HCT116 (cell line): ENCODE results near the gene PCDHB14. TPM values are rescaled to one million over a fixed set of nuclear protein-coding genes. Genes with fewer than 3 reads are reported as not detected.

Experiments used
- ATAC-seq: fragments of 200-7000 bp; cut with Tn5 transposase; 2 replicates; pipeline ENCODE4 v1.9.1; 2020; ENCODE audit warnings: mild to moderate bottlenecking, moderate library complexity
- BruUV-seq: library from RNA; stranded (reverse); fragments of 400-500 nt; replicated peaks from 2 replicates; lab custom pipeline; 2021; lab: Mats Ljungman, UMichigan
- CTCF ChIA-PET: fragments of 300-600 bp; sonication (Branson Sonifier 250); formaldehyde crosslinking; loops from one replicate; lab custom pipeline; 2021; ENCODE audit warnings: antibody characterized with exemption; lab: Charles Lee
- POLR2A ChIA-PET: fragments of 300-600, 350-600 bp; sonication (Branson Sonifier 250); formaldehyde crosslinking; loops from one replicate; lab custom pipeline; 2021; ENCODE audit warnings: antibody characterized with exemption; lab: Charles Lee
- RAD21 ChIA-PET, 2 experiments: fragments of 300-600 bp; sonication (Branson Sonifier 250); formaldehyde crosslinking; loops; one replicate each; lab custom pipeline; 2023; ENCODE audit warnings: low total read pairs in 2 of 2; ENCODE audit not compliant: uncharacterized antibody in 2 of 2, unreplicated experiment in 2 of 2, low non-redundant PET in 1 of 2; lab: Charles Lee
- DNase-seq: peaks from one replicate; pipeline ENCODE4 v3.0.0-alpha.2; 2010; ENCODE audit warnings: low read depth, low spot score
- H2AFZ ChIP-seq: fragments of 200-600 bp; shearing (Covaris generic), sonication (generic); 2 replicates; pipeline ENCODE4 v1.6.1; 2017; ENCODE audit warnings: low read depth, mixed run types, mixed read lengths, antibody characterized with exemption, low read length; ENCODE audit not compliant: poor library complexity, severe bottlenecking
- H3K27ac ChIP-seq: 2 replicates; pipeline ENCODE4 v1.5.1; 2012; ENCODE audit warnings: low read depth, low read length
- H3K27me3 ChIP-seq: fragments of 200-600 bp; sonication (generic); 2 replicates; pipeline ENCODE4 v1.6.1; 2016; ENCODE audit warnings: mixed run types, low read length, mixed read lengths; ENCODE audit not compliant: insufficient read depth
- H3K36me3 ChIP-seq, 2 experiments: fragments of 200-500 bp in 1 of 2; fragments of 200-600 bp in 1 of 2; sonication (Bioruptor generic) in 1 of 2; sonication (generic) in 1 of 2; 2 replicates each; pipeline versions ENCODE4 v1.5.1 to v1.6.1; 2014 to 2016; ENCODE audit warnings: low read length in 2 of 2, inconsistent platforms in 1 of 2, mixed read lengths in 1 of 2, mixed run types in 1 of 2; ENCODE audit not compliant: insufficient read depth in 2 of 2, control insufficient read depth in 1 of 2
- H3K4me1 ChIP-seq, 2 experiments: fragments of 200-600 bp in 1 of 2; sonication (generic) in 1 of 2; 2 replicates each; pipeline versions ENCODE4 v1.5.1 to v1.6.1; 2012 to 2017; ENCODE audit warnings: low read length in 2 of 2, inconsistent platforms in 1 of 2, mild to moderate bottlenecking in 1 of 2, mixed read lengths in 1 of 2, mixed run types in 1 of 2, moderate library complexity in 1 of 2; ENCODE audit not compliant: insufficient read depth in 2 of 2, control insufficient read depth in 1 of 2
- H3K4me2 ChIP-seq: fragments of 200-600 bp; sonication (generic); 2 replicates; pipeline ENCODE4 v1.6.1; 2017; ENCODE audit warnings: mixed run types, low read length, mixed read lengths
- H3K4me3 ChIP-seq, 2 experiments: fragments of 200-600 bp in 1 of 2; sonication (generic) in 1 of 2; replicated peaks in 1 of 2; 2 replicates each; pipeline ENCODE4 v1.5.1; 2011 to 2016; ENCODE audit warnings: low read length in 2 of 2, control low read depth in 1 of 2, low read depth in 1 of 2, mild to moderate bottlenecking in 1 of 2, mixed read lengths in 1 of 2, mixed run types in 1 of 2
- H3K79me2 ChIP-seq: fragments of 200-600 bp; sonication (generic); 2 replicates; pipeline ENCODE4 v1.6.1; 2017; ENCODE audit warnings: mild to moderate bottlenecking, mixed run types, low read length, moderate library complexity, mixed read lengths; ENCODE audit not compliant: insufficient read depth
- H3K9ac ChIP-seq: fragments of 200-600 bp; sonication (generic); 2 replicates; pipeline ENCODE4 v1.6.1; 2016; ENCODE audit warnings: low read length, mixed read lengths
- H3K9me2 ChIP-seq: fragments of 200-600 bp; sonication (generic), shearing (Covaris generic); 2 replicates; pipeline ENCODE4 v1.6.1; 2017; ENCODE audit warnings: mixed run types, mild to moderate bottlenecking, moderate library complexity; ENCODE audit not compliant: insufficient read depth
- H3K9me3 ChIP-seq, 2 experiments: fragments of 200-500 bp in 1 of 2; fragments of 200-600 bp in 1 of 2; sonication (Bioruptor generic) in 1 of 2; sonication (generic) in 1 of 2; 2 replicates each; pipeline ENCODE4 v1.6.1; 2014 to 2017; ENCODE audit warnings: low read length in 2 of 2, mixed read lengths in 2 of 2, inconsistent platforms in 1 of 2, low read depth in 1 of 2, mild to moderate bottlenecking in 1 of 2, mixed run types in 1 of 2, moderate library complexity in 1 of 2; ENCODE audit not compliant: control insufficient read depth in 1 of 2, insufficient read depth in 1 of 2
- H4K20me1 ChIP-seq: fragments of 200-600 bp; sonication (generic), shearing (Covaris generic); 2 replicates; pipeline ENCODE4 v1.6.1; 2017; ENCODE audit warnings: mixed run types, mild to moderate bottlenecking, moderate library complexity; ENCODE audit not compliant: insufficient read depth
- REST ChIP-seq: IDR thresholded peaks from 2 replicates; pipeline ENCODE4 v1.6.1; 2012; ENCODE audit warnings: low read depth
- SIN3A ChIP-seq: IDR thresholded peaks from 2 replicates; pipeline ENCODE4 v1.6.1; 2012; ENCODE audit warnings: low read depth
- intact Hi-C: fragments of 100-400 bp; cut with micrococcal nuclease; formaldehyde crosslinking; loops from 2 replicates; pipeline ENCODE4 v1.10.0; 2022
- total RNA-seq: library from RNA; stranded (reverse); gene quantifications from one replicate; pipeline ENCODE4 v1.2.1, GENCODE V29; 2021; ENCODE audit not compliant: unreplicated experiment
- TF ChIP-seq, protein P1 (sequence below): IDR thresholded peaks from 2 replicates; pipeline ENCODE4 v1.6.1; 2011; ENCODE audit warnings: mild to moderate bottlenecking, low read length, moderate library complexity; ENCODE audit not compliant: insufficient replicate concordance; ENCODE audit errors: extremely low read depth

PCDHB14 gene
- total RNA-seq, 1 experiment from 2014 or later = 0.27 TPM

GRCh38 chr5:141236516-141237313 is 13.6 kb downstream of the PCDHB14 start:
- ChIA-PET CTCF (no interaction called here), POLR2A (no interaction called here), RAD21 (no interaction called here)
- DNase-seq (no peak), ATAC-seq (no peak)
- TF ChIP-seq REST (no peak), SIN3A (no peak)
- TF ChIP-seq, protein P1, sequence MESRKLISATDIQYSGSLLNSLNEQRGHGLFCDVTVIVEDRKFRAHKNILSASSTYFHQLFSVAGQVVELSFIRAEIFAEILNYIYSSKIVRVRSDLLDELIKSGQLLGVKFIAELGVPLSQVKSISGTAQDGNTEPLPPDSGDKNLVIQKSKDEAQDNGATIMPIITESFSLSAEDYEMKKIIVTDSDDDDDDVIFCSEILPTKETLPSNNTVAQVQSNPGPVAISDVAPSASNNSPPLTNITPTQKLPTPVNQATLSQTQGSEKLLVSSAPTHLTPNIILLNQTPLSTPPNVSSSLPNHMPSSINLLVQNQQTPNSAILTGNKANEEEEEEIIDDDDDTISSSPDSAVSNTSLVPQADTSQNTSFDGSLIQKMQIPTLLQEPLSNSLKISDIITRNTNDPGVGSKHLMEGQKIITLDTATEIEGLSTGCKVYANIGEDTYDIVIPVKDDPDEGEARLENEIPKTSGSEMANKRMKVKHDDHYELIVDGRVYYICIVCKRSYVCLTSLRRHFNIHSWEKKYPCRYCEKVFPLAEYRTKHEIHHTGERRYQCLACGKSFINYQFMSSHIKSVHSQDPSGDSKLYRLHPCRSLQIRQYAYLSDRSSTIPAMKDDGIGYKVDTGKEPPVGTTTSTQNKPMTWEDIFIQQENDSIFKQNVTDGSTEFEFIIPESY = no peak
- Histone ChIP-seq H4K20me1 (no peaks in the 10 kb centered on the region), H3K9me2 (no peaks in the 10 kb centered on the region), H3K36me3 (no peaks in the 10 kb centered on the region), H3K9me3 (peaks cover 0 to 6% of the 10 kb centered on the region in 2 experiments; a peak in 2 of 4 replicates), H2AFZ (no peak overlapping the region), H3K27me3 (no peaks in the 10 kb centered on the region), H3K27ac (no peak overlapping the region), H3K4me3 (no peak overlapping the region), H3K9ac (no peak overlapping the region), H3K79me2 (no peaks in the 10 kb centered on the region), H3K4me1 (no peaks in the 10 kb centered on the region), H3K4me2 (no peak overlapping the region)
- intact Hi-C loops = no loop called here
- BruUV-seq = no TSS peak
